GM19023 (cell line): Measurements from ENCODE around the gene CDH4.

ENCODE experiments used
- ATAC-seq: cut with Tn5 transposase; IDR thresholded peaks from one replicate; pipeline ENCODE4 v1.9.1; 2021; ENCODE audit warnings: mild to moderate bottlenecking, moderate library complexity; ENCODE audit not compliant: unreplicated experiment

CDH4 gene

DNA sequence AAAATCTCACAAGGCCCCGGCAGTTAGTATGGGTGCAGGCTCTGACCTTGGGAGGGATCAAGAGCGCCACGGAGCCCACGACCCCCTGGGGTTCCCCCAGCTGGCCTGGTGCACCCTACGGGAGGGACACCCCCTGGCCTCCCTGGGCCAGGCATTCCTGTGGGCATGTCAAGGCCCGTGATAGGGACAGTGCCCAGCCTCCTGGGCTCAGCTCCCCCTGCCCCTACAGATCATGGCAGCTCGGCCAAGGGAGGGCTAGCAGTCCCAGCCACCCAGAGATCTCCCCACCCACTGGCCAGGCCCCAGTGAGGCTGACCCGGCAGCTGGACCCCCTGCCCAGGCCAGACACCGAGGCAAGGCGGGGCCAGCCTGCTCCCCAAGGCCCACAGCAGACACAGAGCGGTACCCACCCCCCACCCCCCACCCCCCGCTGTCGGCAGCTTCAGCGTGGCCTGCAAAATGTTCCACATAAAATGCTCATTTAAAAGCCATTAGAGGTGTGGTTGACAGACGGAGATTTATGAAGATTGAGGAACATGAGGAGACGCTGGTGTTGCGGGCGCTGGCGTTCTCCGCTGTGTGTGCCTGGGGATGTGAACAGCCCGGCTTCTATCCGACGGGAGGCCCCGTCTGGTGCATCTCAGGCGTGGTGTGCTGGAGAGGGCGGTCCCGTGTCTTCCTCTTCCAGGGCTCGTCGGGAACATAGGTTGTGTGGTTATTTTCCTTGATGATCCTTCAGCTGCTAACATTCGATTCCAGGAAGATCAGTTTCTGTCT lies 625.1 kb downstream of the CDH4 start:
- ATAC-seq: no peak

GRCh38 chr20:61877776-61878477 lies 625.9 kb downstream of the CDH4 start:
- ATAC-seq: no peak

DNA sequence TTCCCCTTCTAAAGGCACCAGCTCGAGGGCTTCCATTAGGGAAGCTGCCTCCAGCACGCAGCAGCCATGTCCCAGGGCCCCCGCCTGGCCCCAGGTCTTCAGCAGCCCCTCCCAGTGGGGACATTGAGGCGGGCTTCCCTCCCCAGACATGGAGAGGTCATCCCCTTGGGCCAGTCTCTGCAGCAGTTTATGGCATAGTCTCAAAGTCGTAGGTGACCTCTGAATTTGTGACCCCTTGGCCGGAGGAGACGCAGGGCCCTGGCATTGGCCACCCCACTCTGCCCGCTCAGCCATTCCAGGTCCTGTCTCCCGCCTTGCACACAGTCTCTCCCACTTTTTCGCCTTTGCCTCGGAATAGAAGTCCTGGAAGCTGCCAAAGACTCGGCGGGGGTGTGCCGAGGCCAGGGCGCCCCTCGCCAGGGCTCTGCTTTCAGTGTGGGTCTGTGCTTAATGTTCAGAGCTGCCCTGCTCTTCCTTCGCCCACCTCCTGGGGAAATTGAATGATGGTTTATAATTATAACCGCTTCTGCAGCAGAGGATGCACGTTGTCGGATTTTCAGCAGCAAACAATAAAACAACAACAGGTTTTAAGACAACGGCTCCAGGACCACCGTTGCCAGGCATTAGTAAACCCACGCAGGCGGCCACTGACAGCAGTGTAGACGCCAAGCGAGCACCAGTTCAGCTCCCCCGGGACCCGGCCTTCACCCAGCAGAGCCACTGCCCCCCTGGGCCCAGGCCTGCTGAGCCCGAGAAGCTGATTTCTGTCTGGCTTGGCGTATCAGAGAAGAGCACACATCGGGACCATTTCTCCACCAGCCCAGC lies 626.6 kb downstream of the CDH4 start:
- no peak for ATAC-seq

DNA sequence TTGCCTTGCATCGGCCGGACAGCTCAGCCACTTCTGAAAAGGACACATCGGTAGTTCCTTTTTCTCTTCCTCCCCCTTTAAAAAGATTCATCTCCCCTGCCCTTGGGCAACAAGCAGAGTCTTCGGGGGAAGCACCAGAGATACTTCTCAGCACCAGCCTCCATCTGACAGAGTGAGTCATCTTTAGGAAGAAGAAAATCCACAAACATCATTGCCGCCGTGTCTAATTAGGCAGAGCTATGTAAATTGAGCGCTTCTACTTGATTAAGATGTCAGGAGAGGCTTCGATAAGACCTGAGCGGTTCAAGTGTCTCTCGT lies 627.2 kb downstream of the CDH4 start:
- no peak for ATAC-seq

DNA sequence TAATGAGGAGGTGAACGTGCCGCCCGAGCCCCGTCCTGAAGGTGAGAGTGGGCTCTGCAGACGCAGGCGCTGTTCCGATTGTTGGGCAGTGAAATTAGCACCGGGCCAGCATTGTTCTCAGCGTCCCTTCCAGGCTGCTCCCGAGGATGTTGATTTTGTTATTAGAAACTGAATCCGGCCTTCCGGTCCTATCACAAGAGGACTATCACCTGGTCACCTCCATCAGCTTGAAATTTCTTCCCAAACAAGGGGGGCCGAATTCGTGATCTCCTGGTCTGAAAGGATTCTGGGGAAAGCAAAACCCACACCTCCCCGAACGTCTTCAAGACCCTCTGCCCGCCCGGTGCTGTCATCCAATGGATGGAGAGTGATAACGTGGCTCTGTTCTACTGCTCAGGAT lies 627.6 kb downstream of the CDH4 start:
- no peak for ATAC-seq

- no peak for ATAC-seq
Observed at GRCh38 chr20:61880706-61881105, 628.6 kb downstream of the CDH4 start.

GRCh38 chr20:61881416-61881815 lies 629.4 kb downstream of the CDH4 start:
- no peak for ATAC-seq

DNA sequence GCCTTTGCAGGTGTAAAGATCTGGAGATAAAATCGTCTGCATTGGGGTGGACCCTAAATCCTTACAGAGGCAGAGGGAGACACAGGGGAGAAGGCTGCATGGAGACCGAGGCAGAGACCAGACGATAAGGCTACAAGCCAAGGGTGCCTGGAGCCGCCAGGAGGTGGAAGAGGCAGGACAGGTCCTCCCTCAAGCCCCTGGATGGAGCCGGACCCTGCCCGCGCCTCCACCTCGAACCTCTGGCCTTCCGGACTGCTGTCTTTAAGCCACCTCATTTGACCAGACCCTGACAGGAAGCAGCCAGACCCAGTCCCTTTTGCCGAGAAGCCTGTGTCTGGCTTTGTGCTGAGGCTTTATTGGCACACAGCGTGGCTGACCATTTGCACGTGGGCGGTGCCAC lies 629.8 kb downstream of the CDH4 start:
- no peak for ATAC-seq

DNA sequence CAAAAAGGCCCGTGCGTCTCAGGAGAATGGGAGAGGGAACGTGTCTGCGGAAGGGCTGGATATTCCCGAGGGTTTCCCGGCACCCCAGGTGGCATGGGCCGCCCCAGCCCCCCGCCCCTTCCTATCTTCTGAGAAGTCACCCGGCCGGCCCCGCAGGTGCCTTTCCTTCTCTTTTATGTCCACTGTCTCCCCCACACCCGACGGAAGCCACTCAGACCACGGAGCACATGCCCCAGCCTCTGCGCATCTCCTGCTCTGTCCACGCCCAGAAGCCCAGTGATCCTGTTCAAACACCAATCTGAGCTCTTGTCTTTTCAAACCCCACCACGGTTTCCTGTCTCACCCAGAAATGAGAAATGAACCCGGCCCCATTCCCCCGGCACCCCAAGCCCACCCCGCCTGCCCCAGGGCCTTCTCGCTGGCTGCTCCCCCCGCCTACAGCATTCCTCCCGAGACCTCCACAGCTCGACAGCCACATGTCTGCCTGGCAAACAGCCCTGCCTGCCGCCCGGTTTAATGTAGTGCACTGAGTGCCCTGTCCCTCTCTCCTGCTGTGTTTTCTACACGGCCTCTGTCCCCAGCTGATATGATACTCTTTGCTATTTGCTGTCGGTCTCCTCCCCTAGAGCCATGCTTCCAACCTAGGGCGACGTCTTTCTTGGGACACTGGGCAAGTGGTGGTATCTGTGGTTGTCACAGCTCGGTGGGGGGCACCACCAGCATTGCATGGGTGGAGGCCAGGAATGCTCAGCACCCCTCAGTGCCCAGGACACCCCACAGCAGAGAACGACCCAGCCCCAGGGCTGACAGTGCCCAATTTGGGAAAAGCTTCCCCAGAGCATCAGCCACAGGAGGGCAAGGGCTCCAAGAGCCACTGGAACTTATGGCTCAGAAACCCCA lies 630.9 kb downstream of the CDH4 start:
- no peak for ATAC-seq

- no peak for ATAC-seq
Observed at GRCh38 chr20:61883857-61884393, 631.9 kb downstream of the CDH4 start.

GRCh38 chr20:61884571-61885389 lies 632.7 kb downstream of the CDH4 start:
- ATAC-seq: no peak

- ATAC-seq: no peak
Observed at GRCh38 chr20:61885759-61886715, 634.0 kb downstream of the CDH4 start.

GRCh38 chr20:61886721-61887595 lies 634.9 kb downstream of the CDH4 start:
- ATAC-seq: no peak

- no peak for ATAC-seq
Observed at GRCh38 chr20:61887596-61888093, 635.6 kb downstream of the CDH4 start.

DNA sequence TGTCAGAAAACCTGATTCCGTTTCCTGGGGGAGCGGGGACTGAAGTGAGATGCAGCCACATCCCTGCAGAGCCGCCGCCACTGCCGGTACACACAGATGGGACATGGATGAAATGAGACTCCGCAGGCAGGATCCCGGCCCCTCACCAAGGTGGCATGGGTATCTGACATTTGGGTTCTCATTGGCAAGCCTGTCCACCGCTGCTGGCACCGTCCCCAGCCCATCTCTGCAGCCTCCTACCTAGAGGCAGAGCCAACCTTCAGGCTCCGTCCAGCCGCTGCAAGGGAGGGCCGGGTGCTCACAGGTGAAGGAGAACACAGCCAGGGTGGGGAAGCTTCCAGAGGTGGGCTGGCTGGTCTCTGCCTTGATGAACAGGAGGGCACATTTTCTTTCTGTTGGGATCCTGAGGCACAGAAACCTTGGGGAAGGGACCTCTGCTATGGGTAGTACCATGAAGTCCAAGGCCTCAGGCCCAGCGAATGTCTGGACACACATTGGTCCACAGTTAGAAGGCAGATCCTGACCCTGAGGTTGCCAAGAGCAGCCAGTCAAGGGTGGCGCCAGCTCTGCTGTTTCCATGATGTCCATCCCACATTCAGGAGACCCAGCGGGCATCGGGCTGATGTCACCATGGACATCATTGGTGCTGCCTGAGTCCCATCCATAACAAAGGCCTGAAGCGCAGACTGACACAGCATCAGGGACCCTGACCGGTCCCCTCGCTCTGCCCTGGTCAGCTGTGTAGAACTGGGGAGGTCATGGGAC lies 636.2 kb downstream of the CDH4 start:
- ATAC-seq: no peak

DNA sequence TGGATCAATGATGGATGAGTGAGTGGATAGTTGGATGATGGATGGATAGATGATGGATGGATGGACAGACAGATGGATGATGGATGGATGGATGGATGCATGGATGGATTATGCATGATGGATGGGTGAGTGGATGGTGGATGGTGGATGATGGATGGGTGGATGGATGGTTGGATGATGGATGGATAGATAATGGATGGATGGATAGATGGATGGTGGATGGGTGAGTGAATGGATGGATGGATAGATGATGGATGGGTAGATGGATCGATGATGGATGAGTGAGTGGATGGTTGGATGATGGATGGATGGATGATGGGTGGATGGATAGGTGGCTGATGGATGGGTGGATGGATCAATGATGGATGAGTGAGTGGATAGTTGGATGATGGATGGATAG lies 637.6 kb downstream of the CDH4 start:
- no peak for ATAC-seq

DNA sequence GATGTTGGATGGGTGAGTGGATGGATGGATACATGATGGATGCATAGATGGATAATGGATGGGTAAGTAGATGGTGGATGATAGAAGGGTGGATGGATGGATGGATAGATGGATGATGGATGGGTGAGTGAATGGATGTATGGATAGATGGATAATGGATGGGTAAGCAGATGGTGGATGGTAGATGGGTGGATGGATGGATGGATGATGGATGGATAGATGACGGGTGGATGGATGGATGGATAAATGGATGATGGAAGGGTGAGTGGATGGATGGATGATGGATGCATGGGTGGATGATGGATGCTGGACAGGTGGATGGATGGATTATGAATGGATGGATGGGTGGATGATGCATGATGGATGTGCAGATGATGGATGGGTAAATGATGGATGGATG lies 638.1 kb downstream of the CDH4 start:
- no peak for ATAC-seq
